ENCODE measurements around the gene HTR6. TPM values are rescaled to one million over a fixed set of nuclear protein-coding genes. Genes with fewer than 3 reads are reported as not detected.

The HTR6 gene
- total RNA-seq, 1 donor, result under 0.01 TPM

- no peak overlapping the region for H3K4me3 ChIP-seq (ENCODE audit: insufficient read depth, low read length)
- no peaks in the 10 kb centered on the region for H4K20me1 ChIP-seq (ENCODE audit: insufficient read depth, low read length)
- H2AFZ ChIP-seq (ENCODE audit: low read length), result no peak overlapping the region
- no peak for TF ChIP-seq CTCF (IDR thresholded peaks at IDR 0.05; ENCODE audit: extremely low read depth, low read depth, low read length)
- no peaks in the 10 kb centered on the region for H3K4me1 ChIP-seq (ENCODE audit: insufficient read depth, low read length)
- H3K4me2 ChIP-seq (ENCODE audit: insufficient read depth, low read length), result no peak overlapping the region
- H3K27me3 ChIP-seq (ENCODE audit: insufficient read depth, low read length), result no peaks in the 10 kb centered on the region
- no peak overlapping the region for H3K27ac ChIP-seq (ENCODE audit: low read depth, low read length)
- no peak for DNase-seq (ENCODE audit: insufficient read length, low spot score, missing footprints)
- H3K79me2 ChIP-seq (ENCODE audit: insufficient read depth, low read length), result no peaks in the 10 kb centered on the region
- peaks cover 5% of the 10 kb centered on the region for H3K36me3 ChIP-seq (ENCODE audit: insufficient read depth, low read length)
- H3K9me3 ChIP-seq (ENCODE audit: low read depth, low read length), result no peaks in the 10 kb centered on the region
Observed at GRCh38 chr1:19717467-19717866, 52.8 kb downstream of the HTR6 start.

GRCh38 chr1:19720174-19720573 is 55.5 kb downstream of the HTR6 start:
- Histone ChIP-seq H4K20me1 (ENCODE audit: insufficient read depth, low read length) (no peaks in the 10 kb centered on the region), H3K4me3 (ENCODE audit: insufficient read depth, low read length) (no peak overlapping the region), H3K79me2 (ENCODE audit: insufficient read depth, low read length) (no peaks in the 10 kb centered on the region), H2AFZ (ENCODE audit: low read length) (no peak overlapping the region), H3K4me1 (ENCODE audit: insufficient read depth, low read length) (no peaks in the 10 kb centered on the region), H3K27me3 (ENCODE audit: insufficient read depth, low read length) (no peaks in the 10 kb centered on the region), H3K4me2 (ENCODE audit: insufficient read depth, low read length) (no peak overlapping the region), H3K27ac (ENCODE audit: low read depth, low read length) (no peak overlapping the region), H3K9me3 (ENCODE audit: low read depth, low read length) (no peaks in the 10 kb centered on the region), H3K36me3 (ENCODE audit: insufficient read depth, low read length) (no peaks in the 10 kb centered on the region)
- no peak for TF ChIP-seq CTCF (IDR thresholded peaks at IDR 0.05; ENCODE audit: extremely low read depth, low read depth, low read length)
- DNase-seq (ENCODE audit: insufficient read length, low spot score, missing footprints), result no peak

- TF ChIP-seq CTCF (IDR thresholded peaks at IDR 0.05; ENCODE audit: extremely low read depth, low read depth, low read length), result no peak
- H3K79me2 ChIP-seq (ENCODE audit: insufficient read depth, low read length), result no peaks in the 10 kb centered on the region
- H2AFZ ChIP-seq (ENCODE audit: low read length), result no peak overlapping the region
- no peak overlapping the region for H3K4me3 ChIP-seq (ENCODE audit: insufficient read depth, low read length)
- no peaks in the 10 kb centered on the region for H3K36me3 ChIP-seq (ENCODE audit: insufficient read depth, low read length)
- no peaks in the 10 kb centered on the region for H3K4me1 ChIP-seq (ENCODE audit: insufficient read depth, low read length)
- DNase-seq (ENCODE audit: insufficient read length, low spot score, missing footprints), result no peak
- H3K27me3 ChIP-seq (ENCODE audit: insufficient read depth, low read length), result no peaks in the 10 kb centered on the region
- H3K4me2 ChIP-seq (ENCODE audit: insufficient read depth, low read length), result no peak overlapping the region
- H4K20me1 ChIP-seq (ENCODE audit: insufficient read depth, low read length), result no peaks in the 10 kb centered on the region
- no peak overlapping the region for H3K27ac ChIP-seq (ENCODE audit: low read depth, low read length)
- no peaks in the 10 kb centered on the region for H3K9me3 ChIP-seq (ENCODE audit: low read depth, low read length)
Observed at GRCh38 chr1:19720973-19721372, 56.3 kb downstream of the HTR6 start.

GRCh38 chr1:19723874-19724273 is 59.2 kb downstream of the HTR6 start:
- Histone ChIP-seq H3K4me1 (ENCODE audit: insufficient read depth, low read length) (no peaks in the 10 kb centered on the region), H3K4me3 (ENCODE audit: insufficient read depth, low read length) (no peak overlapping the region), H4K20me1 (ENCODE audit: insufficient read depth, low read length) (no peaks in the 10 kb centered on the region), H3K27me3 (ENCODE audit: insufficient read depth, low read length) (no peaks in the 10 kb centered on the region), H3K79me2 (ENCODE audit: insufficient read depth, low read length) (no peaks in the 10 kb centered on the region), H3K4me2 (ENCODE audit: insufficient read depth, low read length) (no peak overlapping the region), H2AFZ (ENCODE audit: low read length) (no peak overlapping the region), H3K36me3 (ENCODE audit: insufficient read depth, low read length) (peaks cover 4% of the 10 kb centered on the region), H3K27ac (ENCODE audit: low read depth, low read length) (no peak overlapping the region), H3K9me3 (ENCODE audit: low read depth, low read length) (no peaks in the 10 kb centered on the region)
- TF ChIP-seq CTCF (IDR thresholded peaks at IDR 0.05; ENCODE audit: extremely low read depth, low read depth, low read length), result no peak
- no peak for DNase-seq (ENCODE audit: insufficient read length, low spot score, missing footprints)

Data from osteoblast (primary cell).